ENCODE measurements around the gene TEX19. TPM values are rescaled to one million over a fixed set of nuclear protein-coding genes. Genes with fewer than 3 reads are reported as not detected.
"Not testable (repeated sequence)": the region's sequence is repeated elsewhere in the genome, so short reads cannot be mapped to it uniquely, and the experiment has no call there.

TEX19 gene
- total and polyA plus RNA-seq, 10 donors = not detected

GRCh38 chr17:82377924-82378740 is 19.1 kb downstream of the TEX19 start:
- Histone ChIP-seq H3K9me3 (no peaks in the 10 kb centered on the region), H3K27me3 (replicated peaks in 1 of 7) (peaks cover 0 to 89% (median 41%) of the 10 kb centered on the region in 7 donors), H3K4me1 (peaks cover 0 to 7% (median under 1%) of the 10 kb centered on the region in 6 donors), H3K36me3 (no peaks in the 10 kb centered on the region), H3K27ac (no peak overlapping the region), H3K4me3 (no peak overlapping the region)
- no peak for DNase-seq
- WGBS, 5 donors = 75 to 87% (median 81%) methylated on average over 28 to 31 of the region's 31 CpGs
- intact Hi-C loops (cut with DNase I; ENCODE audit: low total_unique reads) = no loop called here
- TF ChIP-seq POLR2A (IDR thresholded peaks at IDR 0.05) = no peak
- TF ChIP-seq CTCF (IDR thresholded peaks at IDR 0.05 in 8 of 11, conservative IDR thresholded peaks at IDR 0.05 in 3 of 11) = no peak
- no peak for TF ChIP-seq POLR2AphosphoS5 (IDR thresholded peaks at IDR 0.05)

GRCh38 chr17:82378741-82379021 is 19.6 kb downstream of the TEX19 start:
- Histone ChIP-seq H3K27ac (no peak overlapping the region), H3K27me3 (replicated peaks in 1 of 7) (peaks cover 0 to 87% (median 42%) of the 10 kb centered on the region in 7 donors), H3K9me3 (no peaks in the 10 kb centered on the region), H3K4me1 (peaks cover 0 to 3% (median 0%) of the 10 kb centered on the region in 6 donors), H3K4me3 (no peak overlapping the region), H3K36me3 (no peaks in the 10 kb centered on the region)
- intact Hi-C loops (cut with DNase I; ENCODE audit: low total_unique reads) = no loop called here
- 61 to 83% (median 73%) methylated on average over 7 to 10 of the region's 10 CpGs for WGBS, 5 donors
- DNase-seq = no peak
- TF ChIP-seq CTCF (IDR thresholded peaks at IDR 0.05 in 8 of 11, conservative IDR thresholded peaks at IDR 0.05 in 3 of 11) (no peak), POLR2AphosphoS5 (IDR thresholded peaks at IDR 0.05) (no peak), POLR2A (IDR thresholded peaks at IDR 0.05) (no peak)

GRCh38 chr17:82380860-82381702 is 22.0 kb downstream of the TEX19 start:
- Histone ChIP-seq H3K4me1 (peaks cover 0 to 11% (median 0%) of the 10 kb centered on the region in 6 donors), H3K36me3 (no peaks in the 10 kb centered on the region), H3K27ac (no peak overlapping the region), H3K27me3 (replicated peaks in 1 of 7) (peaks cover 0 to 87% (median 39%) of the 10 kb centered on the region in 7 donors), H3K4me3 (no peak overlapping the region), H3K9me3 (no peaks in the 10 kb centered on the region)
- intact Hi-C loops (cut with DNase I; ENCODE audit: low total_unique reads) = no loop called here
- WGBS, 5 donors = 64 to 76% (median 67%) methylated on average over 23 of the region's 23 CpGs
- no peak for DNase-seq
- TF ChIP-seq POLR2AphosphoS5 (IDR thresholded peaks at IDR 0.05) = no peak
- TF ChIP-seq CTCF (IDR thresholded peaks at IDR 0.05 in 8 of 11, conservative IDR thresholded peaks at IDR 0.05 in 3 of 11) = no peak
- no peak for TF ChIP-seq POLR2A (IDR thresholded peaks at IDR 0.05)

- DNase-seq; H3K36me3 ChIP-seq; H3K9me3 ChIP-seq; H3K4me3 ChIP-seq; intact Hi-C loops (cut with DNase I; ENCODE audit: low total_unique reads); H3K27ac ChIP-seq: not testable (repeated sequence)
- WGBS, 5 donors = 69 to 85% (median 80%) methylated on average over 10 of the region's 10 CpGs
- peaks cover 0 to 87% (median 42%) of the 10 kb centered on the region in 7 donors for H3K27me3 ChIP-seq (replicated peaks in 1 of 7)
- H3K4me1 ChIP-seq = peaks cover 0 to 15% (median under 1%) of the 10 kb centered on the region in 6 donors
Observed at GRCh38 chr17:82381703-82382009, 22.6 kb downstream of the TEX19 start.

- Histone ChIP-seq H3K27me3 (replicated peaks in 1 of 7) (peaks cover 0 to 93% (median 45%) of the 10 kb centered on the region in 7 donors), H3K4me1 (peaks cover 0 to 22% (median 4%) of the 10 kb centered on the region in 6 donors)
- H3K27ac ChIP-seq; DNase-seq; H3K4me3 ChIP-seq; H3K36me3 ChIP-seq; intact Hi-C loops (cut with DNase I; ENCODE audit: low total_unique reads); H3K9me3 ChIP-seq: not testable (repeated sequence)
- WGBS, 5 donors = 84 to 90% (median 87%) methylated on average over 18 to 21 of the region's 21 CpGs
Observed at GRCh38 chr17:82382220-82382932, 23.3 kb downstream of the TEX19 start.

Data from spleen (tissue), 11 donors.